ENCODE data around the gene CHKA. TPM values are rescaled to one million over a fixed set of nuclear protein-coding genes. Genes with fewer than 3 reads are reported as not detected.

CHKA gene
- total RNA-seq, 1 experiment from 2014 or later = 63.0 TPM

GRCh38 chr11:68037411-68038225, 83.6 kb downstream of the CHKA start:
- no CpG with 5 or more reads among the region's 20 CpGs for WGBS (ENCODE audit: extremely low coverage, insufficient read length, low lambda C conversion rate)
- Histone ChIP-seq H3K14ac (ENCODE audit: insufficient read depth, low read length) (no peak overlapping the region), H2BK15ac (ENCODE audit: low read depth, low read length) (no peak overlapping the region), H4K8ac (replicated peaks; ENCODE audit: insufficient read length, low read depth, low read length) (no peak overlapping the region), H3K4ac (ENCODE audit: low read depth, low read length) (no peak overlapping the region), H3K9me3 (ENCODE audit: control insufficient read depth, low read depth, low read length) (no peaks in the 10 kb centered on the region), H3K79me2 (ENCODE audit: insufficient read depth, low read length) (no peaks in the 10 kb centered on the region), H2AK5ac (ENCODE audit: insufficient read length, low read length) (no peak overlapping the region), H2BK5ac (ENCODE audit: insufficient read length, low read length) (no peak overlapping the region), H2BK20ac (ENCODE audit: low read depth, low read length, poor library complexity, severe bottlenecking) (no peak overlapping the region), H2BK120ac (ENCODE audit: low read depth, low read length, poor library complexity, severe bottlenecking) (no peak overlapping the region), H3K23ac (ENCODE audit: insufficient read length, low read depth, low read length) (no peak overlapping the region), H3K56ac (ENCODE audit: insufficient read length, low read depth, low read length) (no peak overlapping the region), H3K23me2 (ENCODE audit: insufficient read length, low read depth, low read length, poor library complexity, severe bottlenecking) (no peaks in the 10 kb centered on the region), H3K27me3 (ENCODE audit: insufficient read depth, low read length) (no peaks in the 10 kb centered on the region), H3T11ph (ENCODE audit: low read length) (no peak overlapping the region), H2BK12ac (ENCODE audit: insufficient read length, low read depth, low read length) (no peak overlapping the region), H4K91ac (ENCODE audit: insufficient read length, low read depth, low read length) (no peak overlapping the region), H3K79me1 (ENCODE audit: insufficient read depth, low read depth, low read length, poor library complexity, severe bottlenecking) (no peaks in the 10 kb centered on the region), H2AFZ (ENCODE audit: low read length) (no peak overlapping the region), H3K4me1 (ENCODE audit: insufficient read depth, low read length) (no peaks in the 10 kb centered on the region; the same call in 1 of the 2 replicates), H3K27ac (ENCODE audit: insufficient read length, low read depth, low read length) (no peak overlapping the region), H4K20me1 (ENCODE audit: control insufficient read depth, insufficient read depth, insufficient read length) (no peaks in the 10 kb centered on the region), H3K18ac (ENCODE audit: insufficient read length, low read depth, low read length) (no peak overlapping the region), H3K4me2 (ENCODE audit: insufficient read depth, insufficient read length, low read length) (no peak overlapping the region), H3K9ac (ENCODE audit: extremely low read depth, insufficient read length, low read length) (no peak overlapping the region), H4K5ac (ENCODE audit: insufficient read length, low read depth, low read length) (no peak overlapping the region)
- peak overlapping the region in 2 of 3 experiments; percentile 39 to 44; a peak in 2 of 7 replicates for H3K27ac Mint-ChIP-seq
- no peak overlapping the region for H3K4me3 Mint-ChIP-seq
- no peaks in the 10 kb centered on the region for H3K27me3 Mint-ChIP-seq (ENCODE audit: low read depth)
- no peaks in the 10 kb centered on the region for H3K9me3 Mint-ChIP-seq
- H3K4me1 Mint-ChIP-seq = peaks cover 7 to 9% of the 10 kb centered on the region in 2 experiments
- peaks cover 7 to 25% (median 11%) of the 10 kb centered on the region in 3 experiments; a peak in 5 of 7 replicates for H3K36me3 Mint-ChIP-seq (ENCODE audit: insufficient read depth in 1 of 3, low read depth in 3 of 3)
- TF ChIP-seq CTCF (conservative IDR thresholded peaks at IDR 0.05) = no peak
- DNase-seq = no peak

All from H9 (cell line).